Activated B cell treated with CpG ODN at 0.5 μM for 24 hours (primary cell): Measurements from ENCODE around the gene MED12L. TPM values are rescaled to one million over a fixed set of nuclear protein-coding genes. Genes with fewer than 3 reads are reported as not detected.

Experiments used
- ATAC-seq: fragments of 200-7000 bp; cut with Tn5 transposase; one replicate; pipeline ENCODE4 v1.10.0; 2021; ENCODE audit warnings: low read depth, mild to moderate bottlenecking, moderate library complexity
- CTCF ChIA-PET: fragments of 350-600 bp; sonication (Branson Sonifier 250); formaldehyde crosslinking; loops from one replicate; lab custom pipeline; 2021; ENCODE audit warnings: antibody characterized with exemption; lab: Charles Lee
- POLR2A ChIA-PET: fragments of 350-600 bp; sonication (Branson Sonifier 250); formaldehyde crosslinking; loops from one replicate; lab custom pipeline; 2021; ENCODE audit warnings: antibody characterized with exemption; lab: Charles Lee
- DNase-seq: peaks from one replicate; pipeline ENCODE4 v3.0.0; 2022
- H3K27ac Mint-ChIP-seq: one replicate; pipeline ENCODE4 v1.8.0; 2020; ENCODE audit warnings: mixed read lengths
- H3K27me3 Mint-ChIP-seq: one replicate; pipeline ENCODE4 v1.8.0; 2021; ENCODE audit warnings: mixed read lengths
- H3K36me3 Mint-ChIP-seq: one replicate; pipeline ENCODE4 v1.8.0; 2021; ENCODE audit warnings: low read depth, mixed read lengths
- H3K4me1 Mint-ChIP-seq: one replicate; pipeline ENCODE4 v1.8.0; 2021; ENCODE audit warnings: mixed read lengths
- H3K4me3 Mint-ChIP-seq: one replicate; pipeline ENCODE4 v1.8.0; 2020; ENCODE audit warnings: mild to moderate bottlenecking, mixed read lengths
- H3K9me3 Mint-ChIP-seq: one replicate; pipeline ENCODE4 v1.8.0; 2020; ENCODE audit warnings: mixed read lengths
- intact Hi-C: fragments of 100-400 bp; cut with micrococcal nuclease; formaldehyde crosslinking; loops from one replicate; pipeline ENCODE4 v1.15.1; 2024
- total RNA-seq: library from RNA; stranded (reverse); gene quantifications from 2 replicates; pipeline ENCODE4 v1.2.3, GENCODE V29; 2022
- TF ChIP-seq, protein P1 (sequence below): fragments of 200-600 bp; IDR thresholded peaks from one replicate; pipeline ENCODE4 v1.8.0; 2022; ENCODE audit warnings: antibody characterized with exemption, mild to moderate bottlenecking

The MED12L gene
- total RNA-seq, 1 donor from 2014 or later, result 1.5 TPM

DNA sequence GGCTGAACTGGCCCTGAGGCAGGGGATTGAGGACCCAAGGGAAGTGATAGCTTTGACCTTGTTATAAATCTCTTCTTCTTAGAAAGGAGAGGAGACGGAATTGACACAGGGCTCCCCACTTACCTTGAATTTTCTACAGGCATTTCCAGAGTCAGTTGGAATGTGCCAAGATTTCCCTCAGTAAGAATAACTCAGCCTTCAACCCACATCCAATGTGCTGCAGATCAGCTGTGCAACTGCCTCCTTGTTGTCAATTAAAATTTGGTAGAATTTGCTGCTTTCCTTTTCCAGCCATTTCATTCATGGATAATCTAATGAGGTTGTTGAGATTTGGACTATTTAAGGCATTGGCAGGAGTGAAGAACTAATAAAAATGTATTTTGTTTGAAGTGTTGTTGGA is 14.6 kb downstream of the MED12L start:
- no peaks in the 10 kb centered on the region for H3K4me1 Mint-ChIP-seq
- ChIA-PET CTCF (no interaction called here), POLR2A (no interaction called here)
- no peak overlapping the region for H3K27ac Mint-ChIP-seq
- TF ChIP-seq, protein P1, sequence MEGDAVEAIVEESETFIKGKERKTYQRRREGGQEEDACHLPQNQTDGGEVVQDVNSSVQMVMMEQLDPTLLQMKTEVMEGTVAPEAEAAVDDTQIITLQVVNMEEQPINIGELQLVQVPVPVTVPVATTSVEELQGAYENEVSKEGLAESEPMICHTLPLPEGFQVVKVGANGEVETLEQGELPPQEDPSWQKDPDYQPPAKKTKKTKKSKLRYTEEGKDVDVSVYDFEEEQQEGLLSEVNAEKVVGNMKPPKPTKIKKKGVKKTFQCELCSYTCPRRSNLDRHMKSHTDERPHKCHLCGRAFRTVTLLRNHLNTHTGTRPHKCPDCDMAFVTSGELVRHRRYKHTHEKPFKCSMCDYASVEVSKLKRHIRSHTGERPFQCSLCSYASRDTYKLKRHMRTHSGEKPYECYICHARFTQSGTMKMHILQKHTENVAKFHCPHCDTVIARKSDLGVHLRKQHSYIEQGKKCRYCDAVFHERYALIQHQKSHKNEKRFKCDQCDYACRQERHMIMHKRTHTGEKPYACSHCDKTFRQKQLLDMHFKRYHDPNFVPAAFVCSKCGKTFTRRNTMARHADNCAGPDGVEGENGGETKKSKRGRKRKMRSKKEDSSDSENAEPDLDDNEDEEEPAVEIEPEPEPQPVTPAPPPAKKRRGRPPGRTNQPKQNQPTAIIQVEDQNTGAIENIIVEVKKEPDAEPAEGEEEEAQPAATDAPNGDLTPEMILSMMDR, result no peak
- peaks cover 4% of the 10 kb centered on the region for H3K9me3 Mint-ChIP-seq
- ATAC-seq, result no peak
- no peak for DNase-seq
- H3K27me3 Mint-ChIP-seq, result peaks cover 9% of the 10 kb centered on the region
- intact Hi-C loops, result no loop called here
- H3K4me3 Mint-ChIP-seq, result no peak overlapping the region
- H3K36me3 Mint-ChIP-seq, result no peaks in the 10 kb centered on the region

DNA sequence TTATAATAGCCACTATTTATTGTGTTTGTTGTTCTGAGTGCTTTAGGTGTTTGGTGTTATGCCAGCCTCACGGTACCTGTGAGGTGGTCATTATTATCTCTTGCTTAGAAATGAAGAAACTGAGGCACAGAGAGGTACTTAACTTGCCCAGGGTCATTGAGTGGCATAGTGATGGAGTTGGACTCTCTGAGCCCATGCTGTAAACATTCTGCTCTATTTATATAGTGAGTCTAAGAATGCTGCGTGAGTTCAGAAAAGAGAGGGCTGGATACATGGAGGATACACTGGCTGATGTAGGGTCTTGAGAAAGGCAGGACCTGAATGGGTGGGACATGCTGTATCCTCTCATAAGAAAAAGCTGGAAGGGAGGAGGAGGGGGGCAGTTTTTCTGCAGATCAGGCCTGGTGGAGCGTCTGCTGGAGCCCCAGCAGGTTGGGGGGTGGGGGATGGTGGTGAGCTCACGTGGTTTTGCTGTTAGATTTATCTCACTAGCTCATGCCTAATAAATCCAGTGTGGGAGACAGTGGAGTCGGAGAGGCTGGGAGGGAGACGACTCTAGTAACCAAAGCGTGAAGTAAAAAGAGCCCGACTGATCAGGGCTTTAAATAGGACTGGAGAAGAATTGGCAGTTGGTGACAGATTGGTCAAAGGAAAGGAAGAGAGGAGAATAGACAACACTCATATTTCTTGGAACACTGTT is 16.0 kb downstream of the MED12L start:
- intact Hi-C loops, result no loop called here
- Mint-ChIP-seq H3K4me3 (no peak overlapping the region), H3K36me3 (no peaks in the 10 kb centered on the region), H3K9me3 (peaks cover 4% of the 10 kb centered on the region), H3K4me1 (no peaks in the 10 kb centered on the region), H3K27ac (no peak overlapping the region), H3K27me3 (peaks cover 9% of the 10 kb centered on the region)
- ATAC-seq (no peak), DNase-seq (no peak)
- CTCF ChIA-PET, result no interaction called here
- POLR2A ChIA-PET, result no interaction called here
- TF ChIP-seq, protein P1, result no peak

DNA sequence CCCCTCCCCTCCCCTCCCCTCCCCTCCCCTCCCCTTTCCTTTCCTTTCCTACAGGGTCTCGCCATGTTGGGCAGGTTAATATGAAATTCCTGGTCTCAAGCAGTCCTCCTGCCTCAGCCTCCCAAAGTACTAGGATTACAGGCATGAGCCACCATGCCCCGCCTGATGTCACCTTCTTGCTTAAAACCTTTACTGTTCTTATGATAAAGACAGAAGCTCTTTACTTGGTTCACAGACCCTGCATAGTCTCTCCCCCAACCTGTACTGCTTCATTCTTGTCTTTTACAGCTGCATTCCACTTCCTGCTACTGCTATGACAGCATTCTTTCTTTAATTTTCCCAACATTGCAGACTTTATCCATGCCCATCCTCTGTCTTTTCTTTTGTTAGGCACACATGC is 20.8 kb downstream of the MED12L start:
- ChIA-PET CTCF (no interaction called here), POLR2A (no interaction called here)
- Mint-ChIP-seq H3K9me3 (no peaks in the 10 kb centered on the region), H3K27me3 (peaks cover 1% of the 10 kb centered on the region), H3K36me3 (no peaks in the 10 kb centered on the region), H3K4me1 (no peaks in the 10 kb centered on the region), H3K27ac (no peak overlapping the region), H3K4me3 (no peak overlapping the region)
- TF ChIP-seq, protein P1, result no peak
- DNase-seq (no peak), ATAC-seq (no peak)
- intact Hi-C loops, result no loop called here

DNA sequence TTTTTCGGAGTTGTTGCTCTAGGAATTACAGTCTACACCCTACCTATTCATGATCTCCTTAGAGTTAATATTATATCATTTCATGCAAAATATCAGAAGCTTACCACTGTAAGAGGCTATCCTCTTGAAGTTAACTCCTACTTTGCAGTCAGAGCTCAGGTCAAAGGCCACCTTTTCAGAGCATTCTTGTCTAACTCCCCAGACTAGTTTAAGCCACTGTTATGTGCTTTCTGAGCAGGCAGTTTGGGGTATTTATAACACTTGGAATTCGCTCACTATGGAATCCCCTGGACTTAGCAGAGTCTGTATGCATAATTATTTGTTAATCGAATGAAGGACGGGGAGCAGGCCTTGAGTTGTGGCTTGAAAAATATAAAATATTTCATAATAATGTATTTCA is 21.7 kb downstream of the MED12L start:
- ATAC-seq, result no peak
- no peaks in the 10 kb centered on the region for H3K36me3 Mint-ChIP-seq
- no peaks in the 10 kb centered on the region for H3K4me1 Mint-ChIP-seq
- no peaks in the 10 kb centered on the region for H3K9me3 Mint-ChIP-seq
- intact Hi-C loops, result no loop called here
- ChIA-PET POLR2A (no interaction called here), CTCF (no interaction called here)
- TF ChIP-seq, protein P1, result no peak
- no peaks in the 10 kb centered on the region for H3K27me3 Mint-ChIP-seq
- no peak overlapping the region for H3K27ac Mint-ChIP-seq
- no peak for DNase-seq
- no peak overlapping the region for H3K4me3 Mint-ChIP-seq

DNA sequence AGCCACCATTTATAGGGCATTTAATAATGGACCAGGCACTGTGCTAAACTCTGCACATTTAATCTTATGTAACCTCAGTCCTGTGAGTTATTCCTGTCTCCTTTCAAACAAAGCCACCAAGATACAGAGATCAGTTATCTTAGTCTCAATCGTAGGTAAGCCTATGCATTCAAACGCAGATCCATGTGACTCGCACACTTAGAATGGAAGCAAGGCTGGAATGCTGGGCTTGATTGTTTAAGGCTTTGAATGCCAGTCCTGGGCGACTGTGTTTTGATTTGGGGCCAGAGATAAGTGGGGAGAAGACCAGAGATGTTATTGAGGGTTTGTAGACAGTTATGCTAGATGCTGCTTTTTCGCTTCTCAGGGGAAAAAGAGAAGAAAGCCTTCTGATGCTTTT is 22.2 kb downstream of the MED12L start:
- H3K27me3 Mint-ChIP-seq, result no peaks in the 10 kb centered on the region
- ChIA-PET CTCF (no interaction called here), POLR2A (no interaction called here)
- H3K9me3 Mint-ChIP-seq, result no peaks in the 10 kb centered on the region
- DNase-seq, result no peak
- TF ChIP-seq, protein P1, result no peak
- no peaks in the 10 kb centered on the region for H3K36me3 Mint-ChIP-seq
- intact Hi-C loops, result no loop called here
- H3K4me1 Mint-ChIP-seq, result no peaks in the 10 kb centered on the region
- no peak for ATAC-seq
- H3K4me3 Mint-ChIP-seq, result no peak overlapping the region
- no peak overlapping the region for H3K27ac Mint-ChIP-seq
